H54 (cell line): ENCODE results near the gene SEMA3G.

ENCODE experiments used
- DNase-seq: peaks from one replicate; pipeline ENCODE4 v3.0.0; 2011; ENCODE audit warnings: low spot score, mixed read lengths; ENCODE audit not compliant: insufficient read length
- FAIRE-seq: peaks from 3 replicates; lab custom pipeline; 2011; peaks lifted over from hg19 to GRCh38; lab: Jason Lieb, UNC
- POLR2A ChIP-seq: IDR thresholded peaks from 2 replicates; pipeline ENCODE4 v1.6.1; 2011; ENCODE audit warnings: low read depth, mild to moderate bottlenecking, low read length

The SEMA3G gene

GRCh38 chr3:52441772-52442332 lies 3.1 kb downstream of the SEMA3G start:
- no peak for TF ChIP-seq POLR2A
- FAIRE-seq (no peak), DNase-seq (no peak)

DNA sequence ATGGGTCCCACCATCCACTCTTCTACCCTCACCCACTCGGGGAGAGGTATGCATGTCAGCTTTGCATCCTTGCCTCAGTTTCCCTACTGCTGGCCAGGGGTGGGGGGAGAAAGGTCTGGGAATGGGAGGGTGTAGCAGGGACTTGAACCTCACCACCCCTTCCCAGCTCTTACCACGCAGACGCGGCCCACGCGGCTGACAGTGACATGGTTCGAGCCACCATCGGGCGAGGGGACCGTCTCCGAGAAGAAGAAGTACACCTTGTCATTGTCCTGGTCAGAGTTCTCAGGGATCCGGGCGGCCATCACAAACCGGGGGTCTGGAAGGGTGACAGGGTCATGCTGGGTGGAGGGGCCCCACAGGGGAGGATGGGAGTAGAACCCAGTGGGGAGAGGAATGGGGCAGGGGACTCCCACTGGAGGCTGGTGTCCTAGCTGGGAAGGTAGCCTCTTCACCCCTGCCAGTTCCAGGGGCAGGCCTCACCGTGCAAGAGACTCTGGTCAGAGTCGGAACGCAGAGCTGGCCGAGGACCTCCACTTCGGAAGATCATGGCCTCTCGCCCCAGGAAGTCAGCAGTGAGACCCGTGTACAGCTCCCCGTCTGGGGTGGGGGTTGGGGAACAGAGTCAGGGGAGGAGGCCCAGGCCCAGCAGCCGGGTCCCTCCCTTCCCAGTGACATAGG lies 3.7 kb downstream of the SEMA3G start:
- no peak for TF ChIP-seq POLR2A
- FAIRE-seq (no peak), DNase-seq (no peak)

DNA sequence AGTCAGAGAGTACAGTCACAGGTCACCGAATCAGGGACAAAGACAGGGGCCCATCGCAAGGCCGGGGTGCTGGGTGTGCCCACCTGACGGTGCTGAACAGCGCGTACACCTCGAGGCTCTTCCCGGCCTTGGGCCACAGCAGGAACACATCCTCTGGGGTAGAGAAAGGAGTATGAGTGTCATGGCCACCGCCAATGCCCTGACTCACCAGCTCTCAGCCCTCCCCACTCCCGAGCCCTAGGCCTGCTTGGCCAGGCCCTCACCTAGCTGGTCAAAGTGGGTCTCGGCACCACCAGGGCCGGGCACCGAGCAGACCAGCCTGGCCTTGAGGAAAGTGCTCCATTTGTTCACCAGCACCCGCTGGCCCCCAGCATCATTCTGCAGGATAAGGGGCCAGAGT lies 4.2 kb downstream of the SEMA3G start:
- DNase-seq (no peak), FAIRE-seq (no peak)
- no peak for TF ChIP-seq POLR2A

- no peak for FAIRE-seq
- no peak for DNase-seq
- no peak for TF ChIP-seq POLR2A
Measured at GRCh38 chr3:52440249-52440551, 4.7 kb downstream of the SEMA3G start.

GRCh38 chr3:52439426-52440248 lies 5.3 kb downstream of the SEMA3G start:
- FAIRE-seq, result no peak
- no peak for TF ChIP-seq POLR2A
- no peak for DNase-seq

DNA sequence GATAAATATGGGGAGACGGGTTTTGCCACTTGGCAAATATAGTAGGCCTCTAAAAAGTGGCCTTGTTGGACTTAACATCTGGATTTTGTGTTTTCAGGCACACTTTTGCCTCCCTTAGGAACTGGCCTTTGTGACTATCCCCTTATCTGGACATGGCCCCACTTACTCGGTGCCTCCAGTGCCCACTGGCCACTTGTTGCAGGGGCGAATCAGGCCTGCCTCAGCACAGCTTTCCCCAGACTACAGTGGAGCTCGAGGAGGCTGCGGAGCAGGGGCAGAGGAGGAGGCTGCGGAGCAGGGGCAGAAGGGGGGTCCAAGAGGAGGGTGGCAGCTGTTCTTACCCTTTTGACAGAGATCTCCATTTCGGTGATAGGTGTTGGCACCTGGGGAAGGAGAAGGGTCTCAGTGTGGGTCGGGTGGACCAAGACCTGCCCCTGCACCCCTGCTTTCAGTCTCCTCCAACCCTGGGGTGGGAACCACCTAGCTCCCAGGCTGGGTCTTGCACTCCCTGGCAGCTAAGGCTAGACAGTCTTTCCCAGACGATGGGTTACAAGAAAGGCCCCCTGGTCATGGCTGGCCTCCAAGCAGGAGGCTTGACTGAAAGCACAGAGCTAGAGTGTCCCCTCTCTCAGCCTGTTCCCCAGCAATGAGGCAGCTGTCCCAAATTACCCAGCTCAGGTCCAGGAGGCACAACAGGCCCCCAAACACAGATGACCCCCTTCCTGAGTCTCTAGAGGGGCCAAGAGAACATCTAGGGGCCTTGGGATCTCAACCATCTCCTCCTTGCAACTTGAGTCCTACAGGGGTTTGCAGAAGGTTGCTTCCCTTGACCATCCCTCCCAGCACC lies 6.1 kb downstream of the SEMA3G start:
- DNase-seq (no peak), FAIRE-seq (no peak)
- no peak for TF ChIP-seq POLR2A

DNA sequence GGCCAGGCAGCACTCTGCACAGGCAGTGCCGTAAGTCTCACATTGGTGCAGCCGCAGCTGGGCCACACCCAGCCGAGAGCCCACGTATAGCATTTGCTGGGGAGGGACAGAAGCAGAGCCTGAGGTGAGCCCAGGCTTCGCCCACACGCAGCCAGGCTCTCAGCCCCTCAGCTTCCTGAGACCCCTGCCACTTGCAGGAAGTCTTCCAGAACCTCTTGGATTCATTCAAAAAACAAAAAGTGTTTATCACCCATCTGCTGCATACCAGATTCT lies 6.9 kb downstream of the SEMA3G start:
- no peak for TF ChIP-seq POLR2A
- DNase-seq, result no peak
- no peak for FAIRE-seq

- no peak for TF ChIP-seq POLR2A
- DNase-seq (no peak), FAIRE-seq (no peak)
Measured at GRCh38 chr3:52437326-52438103, 7.4 kb downstream of the SEMA3G start.

- DNase-seq, result no peak
- no peak for TF ChIP-seq POLR2A
- FAIRE-seq, result no peak
Measured at GRCh38 chr3:52436500-52437149, 8.3 kb downstream of the SEMA3G start.

- DNase-seq, result no peak
- FAIRE-seq, result no peak
- TF ChIP-seq POLR2A, result no peak
Measured at GRCh38 chr3:52435246-52436101, 9.4 kb downstream of the SEMA3G start.

DNA sequence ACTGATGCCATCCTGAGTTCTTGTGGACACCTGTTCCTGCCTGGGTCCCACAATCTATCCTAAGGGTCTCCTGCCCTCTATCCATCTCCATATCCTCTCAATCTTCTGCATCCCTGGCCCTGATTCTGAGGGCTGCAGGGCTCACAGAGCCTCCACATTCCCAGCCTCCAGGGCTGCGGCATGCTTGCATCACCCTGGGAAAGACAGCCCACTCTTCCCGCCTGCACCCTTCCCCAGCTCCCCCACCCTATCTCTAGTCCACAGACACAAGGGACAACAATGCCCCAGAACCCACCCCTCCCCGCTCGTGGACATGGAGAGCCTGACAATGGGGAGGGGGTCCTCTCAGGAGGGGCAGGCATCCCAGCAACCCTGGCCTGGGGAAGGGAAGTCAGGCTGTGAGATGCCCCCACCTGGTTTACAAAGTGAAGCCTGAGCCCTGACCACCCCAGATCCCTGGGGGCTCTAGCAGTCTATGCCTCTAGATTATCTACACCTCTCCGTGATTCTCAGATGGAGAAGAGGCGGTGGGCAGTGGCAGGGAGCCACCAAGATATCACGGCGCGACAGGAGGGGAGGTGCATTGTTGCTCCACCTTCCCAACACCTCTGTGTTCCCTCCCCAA lies 10.3 kb downstream of the SEMA3G start:
- FAIRE-seq, result no peak
- no peak for TF ChIP-seq POLR2A
- no peak for DNase-seq

DNA sequence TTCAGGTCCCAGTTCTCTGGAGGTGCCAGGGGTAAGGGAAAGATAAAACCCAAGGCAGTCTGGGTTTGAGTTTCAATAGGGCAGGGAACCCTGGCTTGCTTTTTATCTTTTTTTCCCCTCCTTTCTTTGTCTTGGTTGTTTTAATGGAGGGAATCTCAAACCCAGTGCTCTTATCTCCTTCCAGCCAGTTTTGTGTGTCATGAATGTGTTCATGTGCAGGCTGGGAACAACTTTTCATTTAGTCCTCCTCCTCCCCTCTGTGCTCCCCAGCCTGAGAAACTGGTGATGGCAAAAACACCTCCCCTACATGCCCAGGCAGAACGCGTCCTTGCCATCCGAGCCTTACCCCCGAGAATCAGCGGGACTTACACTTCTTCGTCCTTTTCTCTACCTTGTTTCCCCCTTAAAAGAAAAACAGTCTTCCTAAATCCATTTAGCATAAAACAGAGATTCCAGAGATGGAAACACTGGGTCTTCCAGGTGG lies 10.9 kb downstream of the SEMA3G start:
- no peak for TF ChIP-seq POLR2A
- no peak for FAIRE-seq
- DNase-seq, result no peak
